ENCODE data around the gene TMEM100. TPM values are rescaled to one million over a fixed set of nuclear protein-coding genes. Genes with fewer than 3 reads are reported as not detected.

TMEM100 gene
- total and polyA plus RNA-seq, 3 experiments from 2014 or later, result not detected

GRCh38 chr17:55749985-55750384 lies 27.3 kb upstream of the TMEM100 start:
- Histone ChIP-seq H3K27ac (ENCODE audit: low read depth, low read length) (no peak overlapping the region), H3K9me3 (ENCODE audit: low read length) (no peaks in the 10 kb centered on the region), H3K4me3 (ENCODE audit: low read length) (no peak overlapping the region), H3K4me1 (ENCODE audit: insufficient read depth, low read length) (no peaks in the 10 kb centered on the region), H3K36me3 (ENCODE audit: insufficient read depth, low read length) (no peaks in the 10 kb centered on the region), H3K27me3 (ENCODE audit: insufficient read depth, low read length, poor library complexity, severe bottlenecking) (no peaks in the 10 kb centered on the region)
- Mint-ChIP-seq H3K36me3 (no peaks in the 10 kb centered on the region), H3K4me1 (peaks cover 20 to 29% (median 23%) of the 10 kb centered on the region in 3 donors), H3K4me3 (peak overlapping the region; percentile 72 to 93 (median 85)), H3K27ac (no peak overlapping the region), H3K27me3 (peaks cover 0 to 30% of the 10 kb centered on the region in 2 donors), H3K9me3 (no peaks in the 10 kb centered on the region)
- DNase-seq, result no peak
- ChIA-PET CTCF (no interaction called here), POLR2A (no interaction called here)

- Mint-ChIP-seq H3K4me1 (peaks cover 20 to 28% (median 23%) of the 10 kb centered on the region in 3 donors), H3K27ac (no peak overlapping the region), H3K36me3 (no peaks in the 10 kb centered on the region), H3K4me3 (peak overlapping the region in 1 of 7 donors; percentile 29), H3K27me3 (peaks cover 0 to 30% of the 10 kb centered on the region in 2 donors), H3K9me3 (no peaks in the 10 kb centered on the region)
- Histone ChIP-seq H3K27me3 (ENCODE audit: insufficient read depth, low read length, poor library complexity, severe bottlenecking) (no peaks in the 10 kb centered on the region), H3K4me3 (ENCODE audit: low read length) (no peak overlapping the region), H3K36me3 (ENCODE audit: insufficient read depth, low read length) (no peaks in the 10 kb centered on the region), H3K27ac (ENCODE audit: low read depth, low read length) (no peak overlapping the region), H3K9me3 (ENCODE audit: low read length) (no peaks in the 10 kb centered on the region), H3K4me1 (ENCODE audit: insufficient read depth, low read length) (no peaks in the 10 kb centered on the region)
- CTCF ChIA-PET, result no interaction called here
- POLR2A ChIA-PET, result no interaction called here
- DNase-seq, result no peak
Observed at GRCh38 chr17:55748841-55749240, 26.2 kb upstream of the TMEM100 start.

- no peak for DNase-seq
- H3K36me3 ChIP-seq (ENCODE audit: insufficient read depth, low read length), result no peaks in the 10 kb centered on the region
- Mint-ChIP-seq H3K27me3 (peaks cover 0 to 38% of the 10 kb centered on the region in 2 donors), H3K36me3 (no peaks in the 10 kb centered on the region), H3K4me1 (peaks cover 13 to 19% (median 17%) of the 10 kb centered on the region in 3 donors), H3K27ac (no peak overlapping the region), H3K9me3 (no peaks in the 10 kb centered on the region), H3K4me3 (no peak overlapping the region)
- no peak overlapping the region for H3K27ac ChIP-seq (ENCODE audit: low read depth, low read length)
- ChIA-PET POLR2A (no interaction called here), CTCF (no interaction called here)
- H3K9me3 ChIP-seq (ENCODE audit: low read length), result no peaks in the 10 kb centered on the region
- no peak overlapping the region for H3K4me3 ChIP-seq (ENCODE audit: low read length)
- H3K4me1 ChIP-seq (ENCODE audit: insufficient read depth, low read length), result no peaks in the 10 kb centered on the region
- H3K27me3 ChIP-seq (ENCODE audit: insufficient read depth, low read length, poor library complexity, severe bottlenecking), result no peaks in the 10 kb centered on the region
Observed at GRCh38 chr17:55747209-55747608, 24.5 kb upstream of the TMEM100 start.

- Histone ChIP-seq H3K4me1 (ENCODE audit: insufficient read depth, low read length) (no peaks in the 10 kb centered on the region), H3K27me3 (ENCODE audit: insufficient read depth, low read length, poor library complexity, severe bottlenecking) (no peaks in the 10 kb centered on the region), H3K27ac (ENCODE audit: low read depth, low read length) (no peak overlapping the region), H3K36me3 (ENCODE audit: insufficient read depth, low read length) (no peaks in the 10 kb centered on the region), H3K4me3 (ENCODE audit: low read length) (no peak overlapping the region), H3K9me3 (ENCODE audit: low read length) (no peaks in the 10 kb centered on the region)
- peaks cover 0 to 40% of the 10 kb centered on the region in 2 donors for H3K27me3 Mint-ChIP-seq
- no peak overlapping the region for H3K27ac Mint-ChIP-seq
- ChIA-PET POLR2A (no interaction called here), CTCF (no interaction called here)
- peaks cover 8 to 12% (median 11%) of the 10 kb centered on the region in 3 donors for H3K4me1 Mint-ChIP-seq
- no peaks in the 10 kb centered on the region for H3K9me3 Mint-ChIP-seq
- DNase-seq, result no peak
- no peak overlapping the region for H3K4me3 Mint-ChIP-seq
- no peaks in the 10 kb centered on the region for H3K36me3 Mint-ChIP-seq
Observed at GRCh38 chr17:55746466-55746865, 23.8 kb upstream of the TMEM100 start.

- H3K36me3 Mint-ChIP-seq, result no peaks in the 10 kb centered on the region
Observed at GRCh38 chr17:55745258-55745657, 22.6 kb upstream of the TMEM100 start.

GRCh38 chr17:55743103-55743679 lies 20.5 kb upstream of the TMEM100 start:
- Mint-ChIP-seq H3K27me3 (peaks cover 0 to 37% of the 10 kb centered on the region in 2 donors), H3K9me3 (no peaks in the 10 kb centered on the region), H3K27ac (no peak overlapping the region), H3K36me3 (no peaks in the 10 kb centered on the region), H3K4me1 (no peaks in the 10 kb centered on the region), H3K4me3 (no peak overlapping the region)
- H3K27me3 ChIP-seq (ENCODE audit: insufficient read depth, low read length, poor library complexity, severe bottlenecking), result no peaks in the 10 kb centered on the region
- no peak for DNase-seq
- H3K27ac ChIP-seq (ENCODE audit: low read depth, low read length), result no peak overlapping the region
- ChIA-PET CTCF (no interaction called here), POLR2A (no interaction called here)
- no peaks in the 10 kb centered on the region for H3K36me3 ChIP-seq (ENCODE audit: insufficient read depth, low read length)
- no peaks in the 10 kb centered on the region for H3K4me1 ChIP-seq (ENCODE audit: insufficient read depth, low read length)
- no peaks in the 10 kb centered on the region for H3K9me3 ChIP-seq (ENCODE audit: low read length)
- no peak overlapping the region for H3K4me3 ChIP-seq (ENCODE audit: low read length)

More at GRCh38 chr17:55745258-55745657, 22.6 kb upstream of the TMEM100 start:
- Mint-ChIP-seq H3K27me3 (peaks cover 0 to 44% of the 10 kb centered on the region in 2 donors), H3K27ac (peak overlapping the region in 1 of 8 donors; percentile 8), H3K4me3 (no peak overlapping the region), H3K9me3 (no peaks in the 10 kb centered on the region), H3K4me1 (peaks cover under 1 to 2% (median 1%) of the 10 kb centered on the region in 3 donors)
- Histone ChIP-seq H3K9me3 (ENCODE audit: low read length) (no peaks in the 10 kb centered on the region), H3K27ac (ENCODE audit: low read depth, low read length) (no peak overlapping the region), H3K4me3 (ENCODE audit: low read length) (no peak overlapping the region), H3K36me3 (ENCODE audit: insufficient read depth, low read length) (no peaks in the 10 kb centered on the region), H3K27me3 (ENCODE audit: insufficient read depth, low read length, poor library complexity, severe bottlenecking) (no peaks in the 10 kb centered on the region), H3K4me1 (ENCODE audit: insufficient read depth, low read length) (no peaks in the 10 kb centered on the region)
- ChIA-PET POLR2A (no interaction called here), CTCF (no interaction called here)
- no peak for DNase-seq

GRCh38 chr17:55742272-55743102 lies 19.8 kb upstream of the TMEM100 start:
- no peaks in the 10 kb centered on the region for H3K9me3 ChIP-seq (ENCODE audit: low read length)
- H3K36me3 ChIP-seq (ENCODE audit: insufficient read depth, low read length), result no peaks in the 10 kb centered on the region
- Mint-ChIP-seq H3K9me3 (no peaks in the 10 kb centered on the region), H3K36me3 (no peaks in the 10 kb centered on the region), H3K27ac (no peak overlapping the region), H3K27me3 (peaks cover 0 to 36% of the 10 kb centered on the region in 2 donors), H3K4me1 (no peaks in the 10 kb centered on the region), H3K4me3 (no peak overlapping the region)
- DNase-seq, result no peak
- ChIA-PET POLR2A (no interaction called here), CTCF (interaction anchor here (0.6 kb wide), 1 partner anchor 8 kb away, joined by 3 read pairs; the partner anchor contains the start of gene PCTP)
- no peaks in the 10 kb centered on the region for H3K4me1 ChIP-seq (ENCODE audit: insufficient read depth, low read length)
- H3K4me3 ChIP-seq (ENCODE audit: low read length), result no peak overlapping the region
- H3K27me3 ChIP-seq (ENCODE audit: insufficient read depth, low read length, poor library complexity, severe bottlenecking), result no peaks in the 10 kb centered on the region
- H3K27ac ChIP-seq (ENCODE audit: low read depth, low read length), result no peak overlapping the region

GRCh38 chr17:55741356-55741700 lies 18.7 kb upstream of the TMEM100 start:
- CTCF ChIA-PET, result no interaction called here
- H3K4me1 Mint-ChIP-seq, result no peaks in the 10 kb centered on the region
- Histone ChIP-seq H3K9me3 (ENCODE audit: low read length) (no peaks in the 10 kb centered on the region), H3K36me3 (ENCODE audit: insufficient read depth, low read length) (no peaks in the 10 kb centered on the region), H3K4me3 (ENCODE audit: low read length) (no peak overlapping the region), H3K27me3 (ENCODE audit: insufficient read depth, low read length, poor library complexity, severe bottlenecking) (no peaks in the 10 kb centered on the region), H3K4me1 (ENCODE audit: insufficient read depth, low read length) (no peaks in the 10 kb centered on the region), H3K27ac (ENCODE audit: low read depth, low read length) (no peak overlapping the region)
- no peak for DNase-seq
- POLR2A ChIA-PET, result no interaction called here
- H3K27me3 Mint-ChIP-seq, result peaks cover 0 to 29% of the 10 kb centered on the region in 2 donors
- no peaks in the 10 kb centered on the region for H3K36me3 Mint-ChIP-seq
- H3K4me3 Mint-ChIP-seq, result no peak overlapping the region
- H3K9me3 Mint-ChIP-seq, result no peaks in the 10 kb centered on the region
- H3K27ac Mint-ChIP-seq, result no peak overlapping the region
